Retina (tissue), 1 donor: ENCODE results near the gene ARHGAP19.

ENCODE experiments used
- DNase-seq: peaks from one replicate; pipeline ENCODE4 v3.0.0-alpha.2; 2016

Gene ARHGAP19

DNA sequence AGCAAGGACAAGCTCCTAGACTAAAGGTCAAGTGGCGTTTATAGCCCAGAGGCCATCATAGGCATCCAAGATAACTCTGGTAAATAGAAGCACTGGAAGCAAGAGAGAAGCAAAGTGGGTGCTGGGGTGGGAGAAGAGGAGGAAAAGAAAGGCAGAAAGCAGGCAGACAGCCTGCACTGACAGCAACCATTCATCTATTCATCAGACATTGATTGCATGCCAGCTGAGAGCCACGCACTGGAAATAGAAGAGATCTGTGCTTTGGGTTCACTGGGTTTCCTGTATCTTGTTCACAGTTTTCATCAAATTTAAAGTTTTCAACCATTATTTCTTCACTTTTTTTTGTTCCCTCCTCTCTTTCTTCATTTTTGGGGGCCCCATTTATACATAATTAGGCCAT is 102.0 kb downstream of the ARHGAP19 start:
- no peak for DNase-seq

DNA sequence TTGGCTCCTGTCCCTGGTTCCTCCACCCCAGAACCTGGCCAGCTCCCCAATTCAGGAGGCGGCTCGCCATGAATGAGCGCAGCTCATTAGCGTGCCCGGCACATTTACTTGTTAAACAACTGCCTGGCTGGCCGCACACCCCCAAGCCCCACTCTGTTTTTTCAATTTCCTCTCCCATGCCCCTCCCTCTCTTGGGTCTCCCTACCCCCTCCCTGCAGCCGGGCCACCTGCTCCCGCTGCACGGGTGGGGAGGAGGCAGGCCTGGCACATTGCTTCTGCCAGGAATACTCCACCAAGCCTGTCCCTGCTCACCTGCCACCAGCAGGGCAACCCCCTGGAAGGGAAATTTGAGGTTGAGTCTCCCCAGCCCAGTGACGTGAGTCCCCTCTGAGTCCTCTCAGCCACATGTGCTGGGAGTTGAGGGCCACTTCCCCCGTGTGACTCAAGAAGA is 104.2 kb downstream of the ARHGAP19 start:
- no peak for DNase-seq

DNA sequence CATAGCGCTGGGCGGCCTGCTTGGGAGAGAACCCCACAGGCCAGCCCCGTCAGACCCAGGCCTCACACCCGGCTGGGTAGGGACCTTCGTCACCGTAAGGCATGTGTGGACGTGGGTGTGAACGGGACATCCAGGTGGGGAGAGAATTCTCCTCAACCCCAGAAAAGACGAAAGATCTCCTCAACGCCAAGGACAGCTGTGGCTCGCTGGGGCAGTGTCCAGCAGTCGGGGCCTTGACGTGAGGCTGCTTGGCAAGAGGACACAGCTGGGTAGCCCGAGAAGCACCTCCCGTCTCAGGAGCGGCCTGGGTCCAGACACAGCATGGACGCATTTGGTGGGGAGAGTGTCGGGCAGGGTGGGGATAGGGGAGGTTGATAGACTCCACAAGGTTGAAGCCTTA is 105.5 kb downstream of the ARHGAP19 start:
- no peak for DNase-seq

DNA sequence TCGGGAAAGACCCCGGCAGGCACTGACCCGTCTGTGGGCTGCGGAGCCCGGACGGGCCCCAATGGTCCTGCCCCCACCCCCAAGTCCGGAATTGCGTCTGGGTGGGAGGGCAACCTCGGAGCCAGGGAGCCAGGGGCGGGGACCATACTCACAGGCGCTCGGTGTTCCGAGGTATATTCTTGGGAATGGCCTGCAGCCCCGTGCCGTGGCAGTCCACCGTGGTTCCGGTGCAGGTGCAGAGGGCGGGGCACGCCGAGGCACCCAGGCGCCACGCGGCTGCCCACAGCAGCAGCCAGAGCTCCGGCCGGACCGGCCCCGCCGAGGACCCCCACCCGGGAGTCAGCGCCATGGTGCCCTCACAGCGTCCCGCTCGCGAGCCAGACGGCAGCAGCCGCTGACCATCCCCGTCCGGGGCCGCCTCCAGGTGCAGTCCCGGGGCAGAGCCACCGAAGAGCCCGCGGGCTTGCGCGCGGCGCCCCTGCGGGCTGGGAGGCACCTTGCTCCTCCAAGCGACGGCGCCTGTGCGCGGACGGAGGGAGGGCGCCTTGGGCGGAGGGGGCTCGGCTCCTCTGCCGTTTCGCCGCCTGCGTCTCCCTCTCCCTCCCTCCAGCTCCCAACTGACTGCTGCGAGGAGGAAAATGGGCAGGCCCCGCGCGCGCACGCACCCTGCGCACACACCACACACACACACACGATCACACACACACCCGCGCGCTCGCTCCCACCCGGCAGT is 106.9 kb downstream of the ARHGAP19 start, which contains the start of gene SLIT1:
TSS of gene SLIT1 (minus strand) at position 634 of the 733 bp plus-strand sequence. CDS start at position 349, 285 bp downstream.
- DNase-seq = peak; percentile 88

DNA sequence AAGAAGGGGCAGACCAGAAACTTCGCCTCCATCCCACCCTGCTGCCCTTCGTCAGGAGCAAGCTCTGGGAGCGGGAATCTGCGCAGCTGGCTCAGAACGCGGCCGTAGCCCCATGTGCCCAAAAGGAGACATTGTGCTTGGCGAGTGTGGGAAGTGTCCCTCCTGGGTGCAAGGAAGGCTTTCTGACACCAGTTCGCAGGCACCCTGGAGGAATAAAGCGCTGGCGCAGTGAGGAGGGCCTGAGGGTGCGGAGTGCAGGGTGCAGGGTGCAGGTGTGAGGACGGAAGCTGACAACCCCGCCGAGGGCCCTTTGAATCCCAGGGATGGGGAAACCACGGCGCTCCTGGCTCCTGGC is 107.5 kb downstream of the ARHGAP19 start:
- DNase-seq = peak; percentile 63

DNA sequence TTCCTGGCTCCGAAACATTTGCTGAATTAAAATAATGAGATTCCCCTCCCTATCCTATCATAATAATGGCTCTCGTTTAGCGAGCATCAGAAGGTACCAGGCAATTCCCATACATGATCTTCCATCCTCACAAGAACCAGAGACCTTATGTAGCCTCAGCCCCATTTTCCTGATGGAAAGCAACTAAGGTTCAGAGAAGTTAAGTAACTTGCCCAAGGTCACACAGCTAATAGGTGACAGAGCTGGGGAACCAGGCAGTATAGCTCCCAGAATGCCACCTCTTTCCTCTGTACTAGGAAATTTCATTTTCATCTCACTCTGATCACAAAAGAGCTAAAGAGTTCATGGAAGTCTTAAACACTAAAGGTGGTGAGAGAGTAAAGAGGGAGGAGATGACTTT is 109.1 kb downstream of the ARHGAP19 start:
- DNase-seq = no peak

DNA sequence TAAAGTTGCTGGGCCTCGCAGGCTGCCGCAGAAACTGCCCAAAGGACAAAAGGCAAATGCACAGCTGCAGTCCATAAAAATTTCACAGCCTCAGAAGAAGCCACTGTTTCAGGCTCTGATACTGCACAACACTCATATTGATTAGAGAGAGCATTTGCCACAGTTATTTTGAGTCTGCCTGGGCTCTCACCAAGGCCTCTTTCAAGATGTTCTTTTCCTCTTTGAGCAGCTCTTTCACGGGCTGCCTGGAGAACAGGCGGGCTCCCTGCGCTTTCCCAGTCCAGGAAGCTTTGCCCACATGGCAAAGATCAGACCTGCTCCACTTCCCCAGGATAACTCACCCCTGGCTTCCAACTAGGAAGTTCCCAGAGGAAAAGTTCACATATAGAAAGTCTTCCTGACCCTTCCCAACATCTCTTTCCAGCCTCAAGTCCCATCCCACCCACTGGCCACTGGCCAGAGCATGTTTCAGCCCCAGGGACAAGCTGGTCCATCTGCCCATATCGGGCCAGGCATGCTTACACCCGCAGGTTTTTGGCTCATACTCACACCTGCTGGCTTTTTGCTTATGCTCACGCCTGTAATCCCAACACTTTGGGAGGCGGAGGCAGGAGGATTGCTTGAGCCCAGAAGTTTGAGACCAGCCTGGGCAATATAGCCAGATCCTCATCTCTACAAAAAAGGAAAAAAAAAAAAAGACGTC is 110.0 kb downstream of the ARHGAP19 start:
- DNase-seq = no peak

DNA sequence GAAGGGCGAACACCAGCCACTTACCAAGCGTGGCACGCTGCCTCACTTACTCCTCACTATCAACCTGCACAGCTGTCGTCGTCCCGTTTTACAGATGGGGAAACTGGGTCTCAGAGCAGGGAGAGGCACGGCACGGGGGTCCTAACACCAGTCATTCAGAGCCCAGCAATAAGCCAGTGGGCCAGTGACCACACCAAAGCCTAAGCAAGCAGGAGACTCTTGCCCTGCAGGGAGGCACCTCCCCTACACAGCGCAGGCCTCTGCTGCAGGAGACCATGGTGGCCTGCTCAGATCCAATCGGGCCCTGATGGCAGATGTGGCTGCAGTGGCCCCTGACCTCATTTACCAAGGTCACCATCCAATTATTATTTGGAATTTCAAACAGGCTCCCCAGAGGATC is 111.5 kb downstream of the ARHGAP19 start:
- no peak for DNase-seq

DNA sequence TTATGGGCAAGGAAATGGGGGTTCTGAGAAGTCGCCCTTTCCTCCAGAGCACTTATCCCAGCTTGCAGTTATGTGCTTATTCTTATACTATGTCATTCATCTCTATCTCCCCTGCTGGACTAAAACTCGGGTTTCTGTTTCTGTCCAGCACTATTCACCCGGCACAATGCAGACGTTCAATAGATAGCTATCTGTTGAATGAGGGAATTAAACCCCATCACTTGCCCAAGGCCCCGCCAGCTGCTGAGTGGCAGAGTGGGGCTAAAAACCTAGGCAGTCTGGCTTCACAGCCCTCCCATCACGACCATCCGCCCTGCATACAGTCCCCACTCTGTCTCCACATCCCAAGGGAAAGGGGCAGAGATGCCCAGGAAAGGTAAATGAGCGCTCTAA is 112.1 kb downstream of the ARHGAP19 start:
- no peak for DNase-seq

DNA sequence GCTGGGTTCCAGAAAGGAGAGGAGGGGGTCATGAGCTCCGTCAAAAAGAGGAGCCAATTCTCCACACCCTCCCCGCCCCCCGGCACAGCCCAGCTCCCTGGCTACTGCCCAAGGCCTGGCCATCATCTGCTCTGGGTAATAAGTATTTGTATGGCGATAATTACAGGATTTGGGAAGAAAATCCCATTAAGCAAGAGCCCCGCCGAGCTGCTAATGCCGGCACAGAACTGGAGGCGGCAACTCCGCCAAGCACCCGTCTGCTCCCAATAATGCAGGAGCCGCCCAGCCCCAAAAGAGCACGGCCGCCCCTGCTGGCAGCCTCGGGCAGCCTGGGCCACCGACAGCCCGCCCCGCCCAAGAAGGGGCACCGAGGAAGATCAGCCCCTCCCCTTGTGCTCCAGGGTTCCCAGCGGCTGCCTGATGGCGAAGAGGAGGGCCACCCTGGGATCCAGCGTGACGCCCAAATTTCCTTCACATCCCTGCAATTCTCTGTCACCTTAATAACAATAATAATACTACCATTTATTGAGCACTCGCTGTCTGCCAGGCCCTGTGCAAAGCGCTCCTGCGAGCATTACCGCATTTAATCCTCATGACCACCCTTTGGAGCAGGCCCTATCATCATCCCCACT is 112.6 kb downstream of the ARHGAP19 start:
- peak; percentile 79 for DNase-seq

DNA sequence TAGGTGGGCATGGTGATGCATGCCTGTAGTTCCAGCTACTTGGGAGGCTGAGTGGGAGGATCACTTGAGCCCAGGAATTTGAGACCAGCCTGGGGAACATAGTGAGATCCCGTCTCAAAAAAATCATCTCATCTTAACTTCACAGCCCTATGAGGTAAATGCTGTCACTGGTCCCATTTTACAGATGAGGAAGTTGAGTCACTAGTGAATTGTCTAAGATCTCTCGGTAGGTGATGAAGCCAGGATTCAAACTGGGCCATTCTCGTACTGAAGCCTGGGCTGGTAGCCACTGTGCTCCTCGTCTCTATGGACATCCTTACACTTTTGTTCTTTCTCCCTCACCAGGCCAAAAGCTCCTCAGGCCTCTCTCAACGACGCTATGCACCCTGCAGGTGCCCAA is 113.1 kb downstream of the ARHGAP19 start:
- DNase-seq = no peak

DNA sequence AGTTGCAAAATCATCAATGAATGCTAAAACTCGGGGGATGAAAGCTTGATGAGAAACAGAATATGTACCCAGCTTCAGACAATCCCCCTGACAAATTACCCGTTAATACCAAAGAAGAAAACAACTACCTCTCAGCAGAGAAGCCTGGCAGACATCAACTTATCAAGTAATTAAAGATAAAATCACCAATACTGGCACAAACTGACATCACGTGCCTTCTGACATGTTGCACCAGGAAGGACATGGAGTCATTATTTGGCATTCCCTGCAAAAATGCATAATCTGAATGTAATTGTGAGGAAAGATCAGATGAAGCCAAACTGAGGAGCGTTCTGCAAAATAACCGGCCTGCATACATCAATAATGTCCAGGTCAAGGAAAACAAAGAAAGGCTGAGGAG is 114.4 kb downstream of the ARHGAP19 start:
- DNase-seq = no peak

DNA sequence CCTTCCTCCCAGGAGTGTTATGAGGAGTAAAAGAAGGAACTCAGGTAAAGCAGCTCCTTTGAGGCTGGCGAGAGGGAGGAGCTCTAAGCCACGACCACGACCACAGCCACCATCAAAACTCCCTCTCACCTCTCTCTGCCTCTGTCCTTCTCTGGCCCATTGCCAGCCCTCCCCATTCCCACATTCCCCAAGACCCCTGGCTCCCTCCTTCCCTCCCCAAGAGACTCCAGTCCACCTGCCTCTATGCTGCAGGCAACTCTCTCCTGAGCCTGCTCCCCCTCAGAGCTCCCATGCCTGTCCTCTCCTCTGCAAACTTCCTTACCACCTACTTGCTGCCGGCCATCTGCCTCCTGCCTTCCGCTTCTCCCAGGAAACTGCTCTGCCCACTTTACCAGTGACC is 116.2 kb downstream of the ARHGAP19 start:
- DNase-seq = no peak

DNA sequence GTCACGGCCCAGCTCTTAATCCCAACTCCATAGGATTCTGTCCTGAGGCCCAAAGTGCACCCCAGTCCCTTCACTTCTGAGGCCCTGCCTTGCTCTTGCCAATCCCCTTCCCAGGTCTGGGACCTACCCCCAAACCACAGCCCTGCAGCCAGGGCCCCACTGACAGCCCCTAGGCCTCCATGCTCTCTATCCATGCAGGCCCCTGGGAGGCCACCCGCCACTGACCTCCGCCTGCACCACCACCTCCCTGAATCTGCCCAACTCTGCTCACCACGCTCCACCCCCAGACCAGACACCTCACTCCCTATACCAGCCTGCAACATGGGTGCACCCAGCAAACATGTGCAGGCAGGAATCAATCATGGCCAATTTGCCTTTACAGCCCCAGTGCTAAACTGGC is 116.9 kb downstream of the ARHGAP19 start:
- DNase-seq = no peak

DNA sequence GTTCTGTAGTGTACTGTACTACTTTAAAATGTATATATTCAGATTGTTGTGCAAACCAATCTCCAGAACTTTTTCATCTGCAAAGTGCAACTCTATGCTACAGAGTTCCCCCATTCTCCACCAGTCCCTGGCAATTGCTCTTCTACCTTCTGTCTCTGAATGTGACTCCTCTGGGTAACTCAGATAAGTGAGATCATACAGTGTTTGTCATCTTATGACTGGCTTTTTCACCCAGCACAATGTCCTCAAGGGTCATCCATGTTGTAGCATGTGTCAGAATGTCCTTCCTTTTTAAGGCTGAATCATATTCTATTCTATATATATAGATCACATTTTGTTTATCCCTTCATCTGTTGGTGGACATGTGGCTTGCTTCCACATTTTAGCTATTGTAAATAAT is 117.5 kb downstream of the ARHGAP19 start:
- DNase-seq = no peak

DNA sequence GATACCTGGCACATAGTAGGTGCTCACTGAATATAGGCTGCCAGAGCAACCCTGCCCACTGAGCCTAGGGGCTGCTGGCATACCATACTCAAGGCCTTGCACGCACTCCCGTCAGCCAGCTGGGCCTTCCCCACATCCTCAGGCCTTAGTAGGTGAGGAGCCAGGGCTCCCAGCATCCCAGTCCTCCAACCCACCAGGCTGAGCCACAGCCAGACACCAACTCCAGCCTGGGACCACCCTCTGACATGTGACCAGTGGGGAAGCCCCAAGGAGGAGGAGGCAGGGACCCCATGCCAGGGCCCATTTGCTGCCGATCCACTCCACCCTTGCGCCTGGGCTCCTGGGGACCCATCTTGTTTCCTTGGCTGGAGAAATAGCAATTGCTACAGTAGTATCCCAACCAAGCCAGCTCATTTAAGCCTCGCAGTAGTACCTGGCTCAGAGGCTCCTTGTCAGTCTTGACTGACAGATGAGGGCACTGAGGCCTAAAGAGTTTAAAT is 118.1 kb downstream of the ARHGAP19 start:
- no peak for DNase-seq

DNA sequence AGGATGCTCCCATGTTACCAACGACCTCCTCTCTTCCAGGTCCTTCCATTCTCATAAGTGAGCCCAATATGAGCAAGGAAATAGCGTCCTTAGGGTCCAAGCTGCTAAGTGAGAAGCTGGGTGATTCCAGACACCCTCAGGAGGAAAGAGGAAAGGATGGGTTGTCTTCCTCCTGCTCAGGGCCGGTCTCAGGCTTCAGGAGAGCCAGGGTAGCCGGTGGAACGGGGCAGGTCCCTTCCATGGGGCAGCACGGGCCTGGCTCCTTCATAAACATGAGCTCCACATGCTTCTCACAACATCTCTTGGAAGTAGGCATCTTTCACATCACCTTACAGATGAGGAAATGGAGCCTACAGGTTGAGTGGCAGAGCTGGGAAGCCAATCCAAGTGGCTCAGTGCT is 119.4 kb downstream of the ARHGAP19 start:
- no peak for DNase-seq
